SK-N-SH (cell line): ENCODE results near the gene RAD51B.

Experiments
- CTCF ChIP-seq: fragments of 200-600 bp; sonication (generic); IDR thresholded peaks from 2 replicates; pipeline ENCODE4 v1.6.1; 2017; ENCODE audit warnings: antibody characterized with exemption, mild to moderate bottlenecking, moderate library complexity
- EP300 ChIP-seq, 2 experiments: IDR thresholded peaks; 2 replicates each; pipeline versions ENCODE4 v1.4.0 to v1.6.1; 2012; ENCODE audit warnings: borderline replicate concordance in 1 of 2, low read depth in 1 of 2, low read length in 1 of 2
- TF ChIP-seq, protein P1 (sequence below): IDR thresholded peaks from 2 replicates; pipeline ENCODE4 v1.6.1; 2012; ENCODE audit warnings: mild to moderate bottlenecking, low read depth, low read length, moderate library complexity

DNA sequence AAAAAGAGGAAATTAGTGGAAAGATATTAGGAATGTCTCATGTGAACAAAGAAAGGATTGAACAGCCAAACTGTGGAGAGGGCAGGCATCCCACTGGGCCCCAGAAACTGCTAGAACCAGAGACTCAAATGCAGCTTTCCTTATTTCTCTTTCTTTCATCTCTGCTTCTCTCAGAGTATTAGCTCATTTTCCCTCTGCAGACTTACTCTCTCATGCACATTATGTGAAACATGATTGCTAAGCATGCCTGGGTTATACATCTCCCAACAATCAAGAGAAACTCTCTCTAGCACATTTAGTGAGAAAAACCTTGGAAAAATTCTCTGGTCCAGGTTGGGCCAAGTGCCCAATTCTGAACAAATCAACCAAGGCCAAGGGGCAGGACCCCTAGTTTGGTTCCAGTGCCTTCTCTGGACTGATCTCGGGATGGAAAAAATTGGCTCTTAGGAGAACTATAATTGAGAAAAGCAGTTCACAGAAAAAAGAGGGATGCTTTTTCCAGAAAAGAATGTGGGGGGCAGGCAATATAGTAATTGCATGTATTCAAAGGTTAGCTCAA lies 313.1 kb downstream of the RAD51B start:
- TF ChIP-seq CTCF (no peak), EP300 (IDR thresholded peaks at IDR 0.05; ENCODE audit: borderline replicate concordance in 1 of 2, low read depth in 1 of 2, low read length in 1 of 2) (no peak)
- TF ChIP-seq, protein P1, sequence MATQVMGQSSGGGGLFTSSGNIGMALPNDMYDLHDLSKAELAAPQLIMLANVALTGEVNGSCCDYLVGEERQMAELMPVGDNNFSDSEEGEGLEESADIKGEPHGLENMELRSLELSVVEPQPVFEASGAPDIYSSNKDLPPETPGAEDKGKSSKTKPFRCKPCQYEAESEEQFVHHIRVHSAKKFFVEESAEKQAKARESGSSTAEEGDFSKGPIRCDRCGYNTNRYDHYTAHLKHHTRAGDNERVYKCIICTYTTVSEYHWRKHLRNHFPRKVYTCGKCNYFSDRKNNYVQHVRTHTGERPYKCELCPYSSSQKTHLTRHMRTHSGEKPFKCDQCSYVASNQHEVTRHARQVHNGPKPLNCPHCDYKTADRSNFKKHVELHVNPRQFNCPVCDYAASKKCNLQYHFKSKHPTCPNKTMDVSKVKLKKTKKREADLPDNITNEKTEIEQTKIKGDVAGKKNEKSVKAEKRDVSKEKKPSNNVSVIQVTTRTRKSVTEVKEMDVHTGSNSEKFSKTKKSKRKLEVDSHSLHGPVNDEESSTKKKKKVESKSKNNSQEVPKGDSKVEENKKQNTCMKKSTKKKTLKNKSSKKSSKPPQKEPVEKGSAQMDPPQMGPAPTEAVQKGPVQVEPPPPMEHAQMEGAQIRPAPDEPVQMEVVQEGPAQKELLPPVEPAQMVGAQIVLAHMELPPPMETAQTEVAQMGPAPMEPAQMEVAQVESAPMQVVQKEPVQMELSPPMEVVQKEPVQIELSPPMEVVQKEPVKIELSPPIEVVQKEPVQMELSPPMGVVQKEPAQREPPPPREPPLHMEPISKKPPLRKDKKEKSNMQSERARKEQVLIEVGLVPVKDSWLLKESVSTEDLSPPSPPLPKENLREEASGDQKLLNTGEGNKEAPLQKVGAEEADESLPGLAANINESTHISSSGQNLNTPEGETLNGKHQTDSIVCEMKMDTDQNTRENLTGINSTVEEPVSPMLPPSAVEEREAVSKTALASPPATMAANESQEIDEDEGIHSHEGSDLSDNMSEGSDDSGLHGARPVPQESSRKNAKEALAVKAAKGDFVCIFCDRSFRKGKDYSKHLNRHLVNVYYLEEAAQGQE = no peak
